ENCODE results near the gene TFAM.

TFAM gene

DNA sequence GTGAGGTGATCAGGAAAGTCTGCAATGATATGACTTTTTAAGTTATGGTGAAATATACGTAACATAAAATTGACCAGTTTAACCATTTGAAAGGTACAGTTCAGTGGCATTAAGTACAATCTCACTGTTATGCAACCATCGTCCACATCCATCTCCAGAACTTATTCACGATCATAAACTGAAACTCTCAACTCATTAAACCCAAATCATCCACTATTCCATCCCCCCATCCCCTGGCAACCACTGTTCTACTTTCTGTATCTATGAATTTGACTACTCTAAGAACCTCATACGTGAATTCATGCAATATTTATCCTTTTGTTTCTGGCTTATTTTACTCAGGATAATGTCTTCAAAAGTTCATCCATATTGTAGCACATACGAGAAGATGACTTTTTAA, 48.4 kb downstream of the TFAM start:
- DNase-seq (ENCODE audit: low spot score): no peak

- DNase-seq (ENCODE audit: low spot score): no peak
Measured at GRCh38 chr10:58435297-58435985, 50.2 kb downstream of the TFAM start.

- DNase-seq (ENCODE audit: low spot score): no peak
Measured at GRCh38 chr10:58436071-58436470, 50.9 kb downstream of the TFAM start.

DNA sequence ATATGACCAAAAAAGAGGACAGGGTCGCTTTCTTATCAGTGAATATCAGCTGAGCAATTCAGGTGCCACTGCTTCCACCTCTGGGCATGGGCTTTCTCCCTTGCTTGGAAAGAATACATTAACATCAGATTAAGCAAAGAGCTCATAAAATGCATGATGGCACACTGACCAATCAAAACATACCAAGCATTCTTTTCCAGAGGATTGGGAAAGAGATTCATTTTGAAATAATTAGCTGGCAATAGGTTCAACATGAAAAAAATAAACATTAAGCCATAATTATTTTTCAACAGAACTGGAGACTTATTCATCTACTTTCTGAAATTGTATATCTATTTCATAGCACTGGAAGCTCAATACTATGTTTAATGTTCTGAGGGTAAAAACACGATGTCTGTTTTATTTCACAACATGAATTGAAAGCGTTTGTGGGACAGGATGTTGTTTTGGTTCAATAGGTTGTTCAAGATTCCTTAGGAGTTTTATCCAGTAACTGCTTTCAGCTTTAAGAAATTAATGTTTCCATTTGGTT, 53.2 kb downstream of the TFAM start:
- DNase-seq (ENCODE audit: low spot score): no peak

DNA sequence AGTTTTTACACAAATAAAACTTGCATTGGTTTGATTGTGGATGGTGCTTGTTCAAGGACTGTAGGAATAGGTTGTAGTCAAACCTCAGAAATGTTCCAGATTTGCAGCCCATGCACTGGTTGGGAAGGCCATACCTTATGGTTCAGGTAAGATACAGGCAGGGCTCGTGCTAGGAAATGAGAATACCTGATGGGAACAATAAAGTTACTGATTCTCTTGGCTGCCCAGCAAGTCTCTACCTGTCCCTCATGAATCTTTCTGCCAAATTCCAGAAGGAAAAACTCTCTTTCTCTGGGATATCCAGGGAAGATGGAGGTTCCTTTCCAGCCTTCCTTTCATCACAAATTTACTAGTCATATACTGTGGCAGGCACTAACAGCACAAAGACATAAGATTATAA, 53.8 kb downstream of the TFAM start:
- no peak for DNase-seq (ENCODE audit: low spot score)

DNA sequence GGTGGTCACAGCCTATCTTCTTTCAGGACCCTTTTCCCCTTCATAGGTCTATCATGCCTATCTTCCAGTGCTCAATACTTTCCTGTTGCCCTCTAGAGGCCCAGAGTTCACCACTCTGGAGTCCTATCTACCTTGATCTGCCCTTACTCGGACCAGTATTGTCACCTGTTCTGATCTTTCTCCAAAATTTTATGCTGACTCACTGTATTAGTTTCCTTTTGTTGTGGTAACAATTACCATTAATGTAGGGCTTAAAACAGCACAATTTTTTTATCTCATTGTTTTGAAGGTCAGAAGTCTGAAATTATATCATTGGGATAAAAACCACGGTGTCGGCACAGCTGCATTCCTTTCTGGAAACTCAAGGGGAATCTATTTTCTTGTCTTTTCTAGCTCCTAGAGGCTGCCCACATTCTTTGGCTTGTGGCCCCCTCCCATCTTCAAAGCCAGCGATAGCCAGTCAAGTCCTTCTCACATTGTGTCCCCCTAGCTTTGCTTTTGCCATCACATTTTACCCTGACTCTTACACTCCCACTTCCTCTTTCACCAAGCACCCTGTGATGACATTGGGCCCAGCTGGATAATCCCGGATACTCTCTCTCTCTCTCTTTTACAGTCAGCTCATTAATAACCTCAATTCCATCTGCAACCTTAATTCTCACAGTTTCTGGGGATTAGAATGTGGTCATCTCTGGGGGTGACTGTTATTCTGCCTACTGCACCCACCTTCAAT, 54.6 kb downstream of the TFAM start:
- DNase-seq (ENCODE audit: low spot score): no peak

GRCh38 chr10:58440484-58440883, 55.3 kb downstream of the TFAM start:
- no peak for DNase-seq (ENCODE audit: low spot score)

DNA sequence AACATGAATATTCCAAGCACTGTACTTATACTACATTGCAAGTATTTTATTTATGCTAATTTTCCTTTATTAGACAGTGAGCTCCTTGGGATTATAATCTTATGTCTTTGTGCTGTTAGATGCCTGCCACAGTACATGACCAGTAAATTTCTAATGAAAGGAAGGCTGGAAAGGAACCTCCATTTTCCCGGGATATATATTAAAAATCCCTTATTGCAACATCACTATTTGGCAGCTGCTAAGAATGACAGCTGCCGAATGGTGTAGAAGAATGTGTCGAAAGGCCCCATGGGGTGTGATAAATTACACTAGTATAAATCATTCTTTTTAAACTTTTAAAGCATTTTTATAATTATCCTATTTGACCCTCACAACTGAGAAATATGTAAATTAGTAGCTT, 59.1 kb downstream of the TFAM start:
- DNase-seq (ENCODE audit: low spot score): no peak

DNA sequence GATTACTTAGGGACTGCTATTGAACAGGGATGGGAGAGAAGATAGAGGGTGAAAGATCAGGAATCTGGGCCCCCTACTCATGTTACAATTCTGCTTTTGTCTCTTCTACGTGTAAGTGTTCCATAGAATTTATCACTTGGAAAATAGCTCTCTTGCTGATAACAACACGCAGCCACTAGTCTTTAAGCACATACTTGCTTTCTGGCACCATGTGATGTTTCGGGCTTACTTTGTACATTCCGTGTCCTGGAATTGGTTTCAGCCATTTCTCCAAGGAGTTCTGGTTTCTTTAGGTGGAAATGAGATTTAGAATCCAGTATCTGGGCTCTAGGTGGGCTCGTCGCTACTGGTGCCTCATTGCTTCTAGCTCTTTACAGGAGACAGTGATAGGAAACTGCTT, 59.7 kb downstream of the TFAM start:
- DNase-seq (ENCODE audit: low spot score): no peak

GRCh38 chr10:58448121-58448935, 63.1 kb downstream of the TFAM start:
- DNase-seq (ENCODE audit: low spot score): no peak
